IPS DF 4.7 (cell line): ENCODE measurements around the gene COL23A1.

Source experiments
- DNase-seq: peaks from one replicate; pipeline ENCODE4 v3.0.0-alpha.2; 2013; ENCODE audit warnings: low spot score; ENCODE audit errors: extremely low read depth

COL23A1 gene

DNA sequence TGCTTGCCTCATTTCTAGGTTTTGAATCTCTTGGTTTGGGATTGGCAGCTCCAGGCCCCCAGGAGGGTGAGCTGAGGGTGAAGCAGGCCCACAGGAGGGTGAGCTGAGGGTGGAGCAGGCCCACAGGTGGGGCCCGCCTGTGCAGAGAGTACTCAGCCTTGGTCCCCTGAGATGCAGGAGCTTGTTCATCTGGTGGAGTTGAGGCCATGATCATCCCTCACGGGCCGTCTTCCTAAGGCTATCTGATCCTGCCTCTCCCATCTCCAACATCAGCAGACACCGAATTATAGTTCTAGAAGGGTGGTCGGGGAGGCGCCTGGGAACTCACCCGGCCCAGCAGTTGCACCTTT, 225.9 kb downstream of the COL23A1 start:
- no peak for DNase-seq

DNA sequence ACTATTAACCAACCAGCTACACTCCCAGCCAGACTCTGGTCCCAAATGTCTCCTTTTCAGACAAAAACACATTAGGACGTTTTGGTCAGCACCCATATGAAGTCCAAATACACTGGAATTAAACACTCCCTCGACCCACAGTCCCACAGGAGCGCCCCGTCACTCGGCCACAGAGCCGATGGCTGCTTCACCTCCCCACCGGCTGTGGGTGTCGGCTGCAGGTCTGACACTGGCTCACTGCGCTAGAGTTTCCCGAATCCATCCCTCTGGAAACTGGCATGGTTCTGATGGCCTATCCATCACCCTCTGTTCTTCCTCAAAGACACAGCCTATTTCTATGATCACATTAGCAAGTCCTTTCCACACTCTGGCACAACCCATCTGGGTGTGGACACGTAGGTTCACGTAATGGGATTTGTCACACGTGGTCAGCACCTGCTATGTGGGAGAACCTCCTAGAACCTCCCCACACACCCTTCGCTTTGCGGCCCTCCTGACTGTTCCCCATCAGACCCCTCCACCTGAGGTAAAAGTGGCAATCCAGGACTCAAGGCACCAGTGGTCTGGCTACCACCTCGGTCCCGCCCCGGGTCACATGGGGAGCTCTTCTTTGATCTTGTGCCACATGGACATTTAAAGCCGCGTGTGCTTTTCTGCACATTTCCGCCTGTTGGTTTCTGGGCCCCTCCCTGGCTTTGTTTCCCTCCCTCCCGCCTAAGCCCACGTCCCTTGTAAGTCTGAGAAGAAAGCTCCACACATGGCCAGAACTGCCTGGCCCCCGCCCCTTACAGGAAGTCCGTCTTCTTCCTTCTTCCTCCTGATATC, 226.5 kb downstream of the COL23A1 start:
- no peak for DNase-seq

DNA sequence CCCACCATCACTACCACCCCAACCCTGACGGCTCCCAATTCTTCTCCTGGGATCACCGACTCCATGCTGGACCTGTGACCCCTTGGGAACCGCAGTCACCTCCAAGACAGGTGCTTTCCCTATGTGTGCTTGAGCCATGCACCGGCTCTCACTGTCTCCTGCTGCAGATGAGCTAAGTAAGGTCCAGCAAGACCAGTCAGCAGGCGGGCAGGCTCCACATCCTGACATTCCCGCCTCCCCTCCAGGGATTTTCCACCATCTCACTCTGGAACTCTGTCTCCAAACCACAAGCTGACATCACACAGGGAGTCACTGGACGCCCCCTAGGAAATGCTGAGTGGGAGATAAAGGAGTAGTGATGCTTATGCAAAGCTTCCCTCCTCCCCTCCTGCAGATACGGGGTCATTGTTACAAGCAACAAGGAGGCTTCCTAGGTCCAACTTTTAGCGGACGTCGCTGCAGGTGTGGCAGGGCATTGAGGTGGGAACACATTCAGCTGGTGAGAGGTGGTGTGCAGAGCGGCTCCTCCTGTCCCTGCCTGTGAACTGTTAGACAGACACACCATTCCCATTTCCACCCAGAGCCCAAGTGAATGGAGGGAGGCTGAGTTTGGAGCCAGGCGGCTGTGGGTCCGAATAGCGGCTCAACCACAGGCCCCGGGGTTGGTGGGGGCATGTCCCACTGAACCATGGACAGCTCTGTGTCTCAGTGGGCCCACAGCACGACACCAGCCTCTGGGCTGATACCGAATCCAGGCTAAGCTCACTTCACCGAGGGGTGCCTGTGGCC, 228.3 kb downstream of the COL23A1 start:
- DNase-seq, result no peak

DNA sequence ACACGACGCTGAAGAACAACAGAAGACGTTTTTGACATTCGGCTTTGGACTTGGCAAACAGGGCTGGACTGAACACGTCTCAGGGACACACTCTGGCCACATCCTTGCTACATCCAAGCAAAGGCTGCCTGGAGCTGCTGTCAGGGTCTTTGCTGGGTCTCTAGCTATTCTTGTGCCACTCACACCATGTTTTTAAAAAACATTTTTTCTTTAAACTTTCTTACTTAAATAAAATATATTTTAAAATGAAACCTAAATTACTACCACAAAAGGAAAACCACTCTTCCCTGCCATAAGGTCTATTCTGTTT, 229.3 kb downstream of the COL23A1 start:
- DNase-seq, result no peak

DNA sequence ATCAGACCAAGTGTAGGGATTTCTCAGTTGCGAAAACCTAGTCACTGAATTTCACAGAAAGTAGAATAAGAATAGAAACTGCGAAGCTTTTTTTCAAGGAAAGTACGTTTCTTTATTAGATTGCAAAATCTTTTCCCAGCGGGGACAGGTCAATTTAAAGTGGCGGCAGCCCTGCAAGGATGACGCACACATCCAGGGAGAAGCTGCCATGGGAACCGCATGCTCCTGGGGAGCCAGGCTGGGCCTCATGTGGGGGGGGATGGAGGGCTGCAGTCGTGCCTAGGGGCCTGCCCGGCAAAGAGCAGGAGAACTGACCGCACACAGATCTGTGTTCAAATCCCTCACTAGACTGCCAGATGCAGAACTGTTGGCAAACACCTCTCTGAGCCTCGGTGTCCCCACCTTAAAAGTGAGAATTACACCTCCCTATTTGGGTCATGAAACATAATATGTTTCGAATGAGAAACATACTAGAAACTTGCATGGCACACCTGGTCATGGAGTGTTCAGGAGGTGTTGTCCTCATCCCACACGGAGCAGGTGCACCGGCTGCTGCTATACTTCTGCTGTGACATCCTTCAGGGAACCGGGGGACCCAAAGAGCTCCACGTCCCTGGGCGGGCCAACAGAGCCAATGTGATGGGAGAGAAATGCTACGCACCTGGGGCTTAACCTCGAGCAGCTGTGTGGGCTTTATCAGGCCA, 229.8 kb downstream of the COL23A1 start:
- no peak for DNase-seq

DNA sequence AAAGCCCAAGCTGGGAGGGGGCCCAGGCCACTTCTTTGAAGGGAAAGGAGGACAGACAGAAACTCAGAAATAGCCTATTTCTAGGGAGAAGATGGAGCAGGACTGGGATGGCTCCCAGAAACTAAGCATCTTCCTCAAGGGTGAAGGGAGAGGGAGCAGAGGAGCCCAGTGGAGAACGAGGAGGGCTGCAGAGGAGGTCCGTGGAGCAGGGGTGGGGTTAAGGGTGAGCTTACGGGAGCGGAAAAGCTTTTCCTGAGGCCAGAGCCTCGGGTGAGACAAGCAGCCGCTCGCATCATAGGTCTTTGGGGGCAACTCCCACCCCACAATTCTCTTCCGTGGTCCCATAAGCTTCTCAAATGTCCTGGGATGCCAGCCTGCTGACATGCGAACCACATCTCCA, 230.5 kb downstream of the COL23A1 start:
- DNase-seq, result no peak

DNA sequence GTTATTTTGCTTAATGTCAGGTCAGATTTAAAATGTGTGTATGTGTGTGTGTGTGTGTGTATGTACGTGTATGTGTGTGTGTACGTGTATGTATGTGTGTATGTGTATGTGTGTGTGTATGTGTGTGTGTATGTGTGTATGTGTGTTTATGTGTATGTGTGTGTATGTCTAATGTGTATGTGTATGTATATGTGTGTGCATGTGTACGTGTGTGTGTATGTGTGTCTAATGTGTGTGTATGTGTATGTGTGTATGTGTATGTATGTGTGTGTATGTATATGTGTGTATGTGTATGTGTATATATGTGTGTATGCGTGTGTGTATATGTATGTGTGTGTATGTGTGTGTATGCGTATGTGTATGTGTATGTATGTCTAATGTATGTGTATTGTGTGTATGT, 232.5 kb downstream of the COL23A1 start:
- no peak for DNase-seq

DNA sequence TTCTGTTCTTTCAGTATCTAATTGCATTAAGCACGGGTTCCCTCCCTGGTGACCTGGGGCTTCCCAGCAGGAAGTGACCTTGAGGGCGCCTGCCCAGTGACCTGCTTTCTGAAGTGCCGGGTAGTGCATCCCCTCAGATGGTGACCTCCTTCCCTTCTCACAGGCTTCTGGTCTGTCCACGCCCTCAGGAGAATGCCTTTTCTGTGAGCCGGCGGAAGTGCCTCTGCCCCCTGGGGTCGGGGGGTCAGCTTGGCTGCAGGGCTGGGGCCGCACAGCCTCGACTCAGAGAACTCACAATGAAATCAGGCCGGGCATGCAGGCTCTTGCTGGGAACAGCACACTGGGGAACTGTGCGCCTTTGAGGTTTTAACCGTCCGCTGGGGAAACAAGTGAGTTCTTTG, 233.1 kb downstream of the COL23A1 start:
- DNase-seq, result no peak

DNA sequence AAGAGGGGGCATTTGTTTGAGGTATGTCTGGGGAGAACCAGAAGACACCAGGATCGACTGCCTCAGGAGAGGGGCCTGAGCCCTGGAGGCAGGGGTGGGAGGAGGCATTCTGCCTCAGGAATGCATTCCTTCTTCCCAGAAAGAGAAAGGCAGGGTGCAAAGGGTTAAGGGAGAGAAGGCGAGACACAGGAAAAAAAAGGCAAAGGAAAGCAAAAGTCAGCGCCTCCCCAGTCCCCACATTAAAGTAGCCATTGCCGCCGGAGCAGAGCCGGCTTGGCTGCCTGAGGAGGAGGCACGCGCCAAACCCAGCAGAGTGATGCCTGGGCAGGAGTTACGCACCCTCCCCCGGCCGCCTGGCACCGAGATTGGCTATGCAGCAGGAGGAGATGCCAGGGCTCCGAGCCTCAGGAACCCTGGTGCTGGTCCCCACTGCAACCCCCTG, 233.7 kb downstream of the COL23A1 start:
- no peak for DNase-seq

DNA sequence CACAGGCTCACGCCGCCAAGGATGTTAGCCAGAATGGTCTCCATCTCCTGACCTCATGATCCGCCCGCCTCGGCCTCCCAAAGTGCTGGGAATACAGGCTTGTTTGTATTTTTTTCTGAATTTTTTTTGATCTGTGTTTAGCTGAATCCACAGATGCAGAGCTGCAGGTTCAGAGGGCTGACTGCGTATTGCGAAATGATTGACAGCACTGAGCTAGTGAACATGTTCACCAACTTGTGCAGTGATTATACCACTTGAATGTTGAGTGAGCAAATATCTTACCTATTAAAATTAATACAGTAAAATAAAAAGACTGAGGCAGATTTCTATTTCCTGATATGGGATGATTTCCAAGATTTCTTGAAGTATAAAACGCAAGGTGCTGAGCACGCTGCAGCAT, 234.5 kb downstream of the COL23A1 start:
- no peak for DNase-seq

DNA sequence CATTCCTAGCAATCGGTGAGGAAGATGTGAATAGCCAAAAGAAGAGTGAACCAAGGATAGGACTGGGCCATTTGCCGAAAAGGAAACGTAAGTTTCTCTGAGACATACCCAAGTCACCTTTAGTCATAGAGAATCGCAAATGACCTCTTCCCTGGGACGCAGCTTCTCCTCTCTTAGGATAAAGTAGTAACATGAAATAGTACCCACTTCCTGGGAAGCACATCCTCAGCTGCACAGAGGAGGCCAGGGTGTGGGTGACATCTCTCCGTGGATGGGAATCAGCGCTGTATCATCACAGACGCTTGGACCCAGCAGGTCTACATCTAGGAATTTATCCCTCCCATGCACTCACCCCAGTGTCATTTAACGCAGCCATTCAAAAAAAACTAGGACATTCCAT, 236.7 kb downstream of the COL23A1 start:
- DNase-seq, result no peak

DNA sequence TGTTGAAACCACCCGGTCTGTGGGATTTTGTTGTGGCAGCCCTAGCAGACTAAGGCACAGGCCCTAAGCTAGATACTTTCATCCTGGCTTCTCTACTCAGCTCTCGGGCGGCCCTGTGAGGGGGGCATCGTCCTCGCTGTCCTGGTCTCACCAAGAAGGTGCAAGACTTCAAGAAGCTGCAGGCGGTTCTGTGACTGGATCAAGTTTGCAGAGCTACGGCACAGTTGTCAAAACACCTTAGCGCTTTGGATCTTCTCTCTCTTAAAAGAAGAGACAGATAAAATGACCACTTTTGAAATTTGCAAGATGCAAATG, 238.2 kb downstream of the COL23A1 start:
- DNase-seq, result no peak

DNA sequence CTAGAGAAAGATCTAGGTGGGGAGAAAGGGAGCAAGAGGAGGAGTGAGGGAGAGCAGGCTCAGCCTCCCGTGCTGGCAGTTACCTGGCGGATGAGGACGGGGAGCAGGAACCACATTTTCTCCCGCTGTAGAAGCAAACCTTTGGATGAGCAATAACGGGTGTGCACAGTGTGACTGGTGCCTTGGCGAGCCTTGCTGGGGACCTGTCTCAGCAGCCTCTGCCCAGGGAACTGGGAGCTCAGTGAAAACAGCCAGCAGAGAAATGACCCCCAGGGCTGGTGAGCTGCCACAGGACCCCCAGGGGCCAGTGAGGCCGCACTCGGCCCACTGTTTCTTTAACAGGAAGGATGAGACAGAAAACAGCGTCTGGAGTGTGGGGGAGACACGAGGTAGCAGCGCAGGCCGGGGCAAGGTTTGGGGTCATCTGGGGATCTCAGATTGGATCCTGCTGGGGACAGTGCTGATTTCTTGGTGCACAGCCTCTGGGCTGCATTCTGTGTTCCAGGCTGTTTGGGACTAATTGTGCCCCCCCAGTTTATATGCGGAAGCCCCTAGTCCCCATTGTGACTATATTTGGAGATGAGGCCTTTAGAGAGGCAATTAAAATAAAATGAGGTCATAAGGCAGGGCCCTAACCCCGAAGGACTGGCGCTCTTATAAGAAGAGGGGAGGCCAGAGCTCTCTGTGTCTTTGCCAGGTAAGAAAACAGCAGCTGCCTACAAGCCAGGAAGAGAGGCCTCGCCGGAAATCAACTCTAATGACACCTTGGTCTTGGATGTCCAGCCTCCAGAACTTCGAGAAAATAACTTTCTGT, 238.8 kb downstream of the COL23A1 start:
- no peak for DNase-seq

DNA sequence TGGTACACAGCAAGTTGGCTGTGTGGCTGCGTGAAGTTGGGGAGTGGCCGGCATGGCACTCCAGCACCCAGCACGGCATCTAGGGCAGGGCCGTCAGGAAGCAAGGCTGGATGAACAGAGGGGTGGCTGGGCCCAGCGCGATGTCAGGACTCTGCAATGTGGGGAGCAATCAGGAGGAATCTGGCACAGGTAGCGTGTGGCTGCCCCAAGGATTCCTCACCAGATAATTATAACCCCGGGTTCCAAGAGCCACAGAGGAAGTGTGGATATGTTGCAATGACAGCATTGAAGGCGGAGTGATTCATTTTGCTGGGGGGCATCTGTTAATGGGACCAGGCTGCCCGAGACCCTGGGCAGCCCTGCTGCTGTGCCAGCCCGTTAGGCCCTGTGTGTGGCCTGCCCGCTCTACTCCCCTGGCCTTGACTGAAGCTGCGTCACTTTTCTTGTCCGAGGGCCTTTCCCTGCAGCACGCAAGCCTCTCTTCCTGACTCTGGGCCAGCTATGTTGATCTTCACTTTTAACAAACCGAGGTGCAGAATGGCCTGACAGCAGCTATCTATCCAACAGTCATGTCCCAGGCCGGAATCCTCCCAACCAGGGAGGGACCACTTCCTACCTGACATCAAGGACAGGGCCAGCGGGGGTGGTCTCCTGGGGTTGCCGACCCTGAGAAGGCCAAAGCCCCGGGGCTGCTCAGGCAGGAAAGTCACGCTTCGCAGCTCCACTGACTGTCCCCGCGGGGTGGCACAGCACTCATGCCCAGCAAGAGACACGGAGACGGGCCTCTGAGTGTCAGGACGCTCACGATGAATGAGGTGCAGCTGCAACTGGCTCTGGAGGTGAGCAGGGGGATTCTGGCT, 239.6 kb downstream of the COL23A1 start:
- no peak for DNase-seq

DNA sequence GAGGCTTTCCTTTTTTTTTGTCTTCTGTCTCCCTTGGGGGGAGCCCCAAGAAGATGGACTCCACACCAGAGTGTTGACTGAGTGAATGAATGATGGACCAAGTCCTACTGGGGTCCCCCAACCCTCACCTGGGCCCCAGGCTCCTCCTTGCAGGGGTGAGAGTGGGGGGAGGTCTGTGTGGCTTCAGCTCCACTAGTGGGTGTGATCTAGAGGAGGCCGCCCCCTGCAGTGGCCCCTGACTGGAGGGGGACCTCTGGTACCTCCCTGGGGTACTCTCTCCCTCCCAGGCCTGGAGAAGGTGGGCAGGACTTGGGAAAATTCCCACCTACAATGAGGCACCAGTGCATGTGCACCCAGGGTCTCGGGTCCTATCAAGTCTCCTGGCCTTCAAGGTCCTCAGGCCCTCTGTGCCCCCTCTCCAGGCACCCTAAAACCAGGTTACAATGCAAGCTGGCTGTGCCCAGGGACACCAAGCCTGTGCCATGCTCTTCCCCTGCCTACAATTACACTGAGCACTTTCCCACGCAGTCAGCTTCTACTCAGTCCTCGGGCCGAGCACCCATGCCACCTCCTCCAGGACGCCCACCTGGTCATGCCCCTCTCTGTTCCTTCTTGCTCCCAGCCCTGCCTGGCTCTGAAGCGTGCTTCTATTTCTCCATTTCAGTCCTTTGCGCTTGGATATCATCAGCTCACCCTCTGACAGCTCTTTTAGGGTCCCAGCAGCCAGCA, 240.4 kb downstream of the COL23A1 start:
- DNase-seq, result no peak

DNA sequence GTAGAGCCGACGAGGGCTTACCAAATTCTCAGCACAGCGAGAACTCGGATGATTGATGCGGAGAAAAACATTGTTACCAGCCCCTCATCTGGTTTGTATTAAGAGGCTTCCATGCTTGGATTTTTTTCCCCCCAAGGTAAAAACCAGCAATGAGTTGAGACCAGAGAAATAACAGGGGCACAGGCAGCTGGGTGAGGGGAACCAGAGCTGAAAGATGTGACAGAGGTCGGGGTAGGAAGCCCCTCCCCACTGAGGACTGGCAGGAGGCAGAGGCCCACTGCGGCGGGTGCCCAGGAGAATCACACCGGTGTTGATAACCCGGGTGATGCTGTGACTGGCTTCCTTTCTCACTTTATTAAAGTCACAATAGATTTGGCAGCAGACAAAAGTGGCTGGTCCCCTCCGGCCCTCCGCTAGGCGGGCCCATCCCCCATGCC, 241.1 kb downstream of the COL23A1 start:
- no peak for DNase-seq

DNA sequence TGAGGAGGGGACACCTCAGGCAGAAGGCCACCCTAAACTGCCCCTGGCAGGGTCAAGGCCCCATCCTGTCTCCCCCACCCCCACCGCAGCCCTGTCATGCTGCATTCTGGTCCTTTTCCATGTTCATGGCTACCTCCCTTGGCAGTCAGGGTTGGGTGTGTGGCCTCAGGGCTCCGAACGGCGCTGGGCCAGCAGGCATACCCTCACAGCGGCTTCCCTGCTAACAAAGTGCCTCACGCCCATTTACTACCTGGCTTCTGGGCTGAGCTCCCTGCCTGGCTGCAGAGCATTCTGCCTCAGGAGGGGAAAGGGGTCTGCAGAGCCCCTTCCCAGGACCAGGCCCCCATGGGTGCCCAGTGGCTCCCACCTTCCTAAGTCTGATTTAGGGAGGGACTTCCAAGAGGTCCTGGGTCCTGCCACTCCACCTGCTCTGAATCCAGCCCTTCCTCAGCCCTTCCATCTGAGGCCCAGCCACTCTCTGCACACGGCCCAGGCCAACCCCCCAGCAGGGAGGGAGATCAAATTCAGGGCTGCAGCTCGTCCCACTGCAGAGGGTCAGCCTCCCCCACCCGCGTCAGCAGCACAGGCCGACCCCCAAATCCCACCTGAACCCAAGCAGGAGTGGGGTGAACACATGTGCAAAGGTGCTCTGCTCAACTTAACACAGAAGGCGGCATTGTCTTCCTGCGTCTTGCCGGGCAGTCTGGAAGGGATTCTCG, 241.7 kb downstream of the COL23A1 start:
- DNase-seq, result no peak

DNA sequence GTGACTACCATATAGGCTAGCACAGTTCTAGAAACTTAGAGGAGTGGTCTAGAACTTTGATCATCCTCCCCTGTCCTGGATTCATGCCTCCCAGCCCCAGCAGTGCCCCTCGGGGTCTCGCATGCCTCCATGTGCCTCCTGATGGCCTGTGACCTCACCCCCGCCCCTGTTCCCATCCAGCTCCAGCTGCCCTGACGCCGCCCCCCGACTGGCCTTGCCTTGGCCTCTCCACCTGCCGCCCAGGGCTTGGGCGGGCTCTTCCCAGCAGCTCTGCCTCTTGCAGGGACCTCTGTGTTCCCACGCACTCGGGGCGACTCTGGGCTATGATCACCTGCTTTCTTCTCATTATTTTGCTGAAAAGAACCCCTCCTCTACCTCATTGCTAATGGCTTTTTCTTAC, 242.2 kb downstream of the COL23A1 start:
- DNase-seq, result no peak

DNA sequence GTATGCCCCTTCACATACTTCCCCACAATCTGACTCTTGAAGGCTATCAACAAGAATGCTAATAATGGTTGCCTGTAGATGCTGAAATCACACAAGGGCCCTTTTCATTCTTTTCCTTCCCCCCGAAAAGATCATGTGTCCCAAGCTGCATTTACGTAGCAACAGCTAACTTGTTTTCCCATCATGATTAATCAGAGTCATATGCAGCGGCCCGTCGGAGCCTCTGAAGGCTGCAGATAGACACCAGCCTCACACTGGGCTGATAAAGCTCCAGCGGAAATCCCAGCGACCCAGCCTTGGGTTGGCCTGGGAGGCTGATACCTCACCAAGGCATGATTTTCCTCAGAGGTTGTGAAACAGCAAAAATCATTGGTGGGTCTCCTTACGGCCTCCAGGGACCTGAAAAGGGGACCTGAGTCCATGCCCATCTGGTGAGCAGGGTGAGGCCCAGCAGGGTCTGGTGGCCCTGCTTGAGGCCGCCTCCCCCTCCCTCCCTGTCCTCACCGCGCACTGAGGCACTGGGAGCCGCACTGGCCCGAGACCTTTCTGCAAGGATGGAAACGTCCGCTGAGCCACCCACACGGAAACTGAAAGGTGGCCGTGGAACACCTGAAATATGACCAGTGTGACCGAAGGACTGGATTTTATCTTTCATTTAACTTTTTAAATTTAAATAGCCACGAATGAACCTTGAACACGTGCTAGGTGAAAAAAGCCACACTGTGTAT, 243.4 kb downstream of the COL23A1 start:
- DNase-seq, result no peak
